Neural cell (in vitro differentiated cells): ENCODE data around the gene SELENOO. TPM values are rescaled to one million over a fixed set of nuclear protein-coding genes. Genes with fewer than 3 reads are reported as not detected.
A peak's percentile ranks its signal among the peaks of the same experiment; 100 is the strongest.

Source experiments
- H2AFZ ChIP-seq: fragments of 200-600, 300-800 bp; sonication (generic), shearing (Covaris generic); 2 replicates; pipeline ENCODE4 v1.6.0; 2014; ENCODE audit warnings: low read depth, mild to moderate bottlenecking, antibody characterized with exemption, low read length, moderate library complexity
- H3F3A ChIP-seq: fragments of 200-600 bp; shearing (Covaris generic); 2 replicates; pipeline ENCODE4 v1.6.1; 2016; ENCODE audit warnings: mild to moderate bottlenecking, moderate library complexity, mixed read lengths, antibody characterized with exemption, low read length; ENCODE audit not compliant: insufficient read depth, poor library complexity, severe bottlenecking
- H3K27ac ChIP-seq: fragments of 200-600, 300-800 bp; sonication (generic), shearing (Covaris generic); 2 replicates; pipeline ENCODE4 v1.5.1; 2014; ENCODE audit warnings: mild to moderate bottlenecking, low read length, moderate library complexity
- H3K27me3 ChIP-seq: fragments of 300-800, 200-600 bp; sonication (generic), shearing (Covaris generic); 2 replicates; pipeline ENCODE4 v1.6.0; 2014; ENCODE audit warnings: mild to moderate bottlenecking, low read depth, low read length, moderate library complexity; ENCODE audit not compliant: insufficient read depth
- H3K36me3 ChIP-seq: fragments of 300-800, 200-600 bp; sonication (generic), shearing (Covaris generic); 2 replicates; pipeline ENCODE4 v1.5.1; 2014; ENCODE audit warnings: mild to moderate bottlenecking, antibody characterized with exemption, low read length, moderate library complexity; ENCODE audit not compliant: insufficient read depth
- H3K4me2 ChIP-seq: fragments of 300-800, 200-600 bp; sonication (generic), shearing (Covaris generic); 2 replicates; pipeline ENCODE4 v1.6.0; 2014; ENCODE audit warnings: mild to moderate bottlenecking, low read length
- H3K4me3 ChIP-seq: fragments of 300-800, 200-600 bp; sonication (generic), shearing (Covaris generic); 2 replicates; pipeline ENCODE4 v1.5.1; 2014; ENCODE audit warnings: mild to moderate bottlenecking, low read length, moderate library complexity
- H3K79me2 ChIP-seq: fragments of 200-600 bp; shearing (Covaris generic); replicated peaks from 2 replicates; pipeline ENCODE4 v1.6.0; 2014; ENCODE audit warnings: mild to moderate bottlenecking, low read length, moderate library complexity; ENCODE audit not compliant: insufficient read depth
- H3K9ac ChIP-seq: fragments of 300-800, 200-600 bp; sonication (generic), shearing (Covaris generic); 2 replicates; pipeline ENCODE4 v1.6.1; 2016; ENCODE audit warnings: mild to moderate bottlenecking, low read length, mixed read lengths
- H3K9me2 ChIP-seq: fragments of 200-600 bp; shearing (Covaris generic); 2 replicates; pipeline ENCODE4 v1.6.1; 2016; ENCODE audit warnings: mild to moderate bottlenecking, low read length, mixed read lengths; ENCODE audit not compliant: insufficient read depth
- H3K9me3 ChIP-seq: fragments of 200-600, 300-800 bp; sonication (generic), shearing (Covaris generic); 2 replicates; pipeline ENCODE4 v1.6.1; 2016; ENCODE audit warnings: mild to moderate bottlenecking, mixed run types, low read length, moderate library complexity, mixed read lengths
- H4K20me1 ChIP-seq: fragments of 200-600 bp; shearing (Covaris generic); 2 replicates; pipeline ENCODE4 v1.6.1; 2016; ENCODE audit warnings: mild to moderate bottlenecking, mixed run types; ENCODE audit not compliant: insufficient read depth
- CTCF ChIP-seq: fragments of 450-650 bp; IDR thresholded peaks from 2 replicates; pipeline ENCODE4 v1.5.1; 2014; ENCODE audit warnings: antibody characterized with exemption, mild to moderate bottlenecking, moderate library complexity; ENCODE audit not compliant: poor library complexity, severe bottlenecking
- EP300 ChIP-seq: fragments of 450-650 bp; conservative IDR thresholded peaks from 2 replicates; pipeline ENCODE4 v1.6.1; 2014; ENCODE audit warnings: antibody characterized with exemption, mild to moderate bottlenecking, moderate library complexity; ENCODE audit not compliant: poor library complexity, severe bottlenecking
- EZH2 ChIP-seq: fragments of 200-600, 300-800 bp; shearing (Covaris generic), sonication (generic); IDR thresholded peaks from 2 replicates; pipeline ENCODE4 v1.6.1; 2014; ENCODE audit warnings: antibody characterized with exemption, low read length, borderline replicate concordance, mild to moderate bottlenecking; ENCODE audit not compliant: insufficient read depth, poor library complexity, severe bottlenecking
- MXI1 ChIP-seq: fragments of 450-650 bp; conservative IDR thresholded peaks from 2 replicates; pipeline ENCODE4 v1.6.1; 2014; ENCODE audit warnings: antibody characterized with exemption, mild to moderate bottlenecking; ENCODE audit not compliant: poor library complexity, severe bottlenecking
- POLR2AphosphoS5 ChIP-seq: IDR thresholded peaks from 2 replicates; pipeline ENCODE4 v1.6.1; 2012
- RAD21 ChIP-seq: fragments of 450-650 bp; conservative IDR thresholded peaks from 2 replicates; pipeline ENCODE4 v1.6.1; 2014; ENCODE audit warnings: antibody characterized with exemption, mild to moderate bottlenecking, moderate library complexity
- REST ChIP-seq: IDR thresholded peaks from 2 replicates; pipeline ENCODE4 v1.6.1; 2012; ENCODE audit warnings: borderline replicate concordance
- SMC3 ChIP-seq: fragments of 450-650 bp; conservative IDR thresholded peaks from 2 replicates; pipeline ENCODE4 v1.6.1; 2014; ENCODE audit warnings: antibody characterized with exemption, mild to moderate bottlenecking, moderate library complexity; ENCODE audit not compliant: poor library complexity
- TAF1 ChIP-seq: IDR thresholded peaks from 2 replicates; pipeline ENCODE4 v1.6.1; 2012; ENCODE audit warnings: low read depth
- polyA plus RNA-seq: library from polyadenylated mRNA; depleted of rRNA; stranded (reverse); fragments of >200 nt; gene quantifications from 2 replicates; pipeline ENCODE4 v1.2.3, GENCODE V29; 2014

Gene SELENOO
- polyA plus RNA-seq, 1 donor from 2014 or later = 42.0 TPM

GRCh38 chr22:50169774-50170341 lies 31.0 kb upstream of the SELENOO start:
- Histone ChIP-seq H3K79me2 (no peaks in the 10 kb centered on the region), H3K4me3 (peak overlapping the region; percentile 58), H2AFZ (no peak overlapping the region), H3K9ac (peak overlapping the region; percentile 44), H3K36me3 (no peaks in the 10 kb centered on the region), H3K4me2 (no peak overlapping the region), H3K27ac (no peak overlapping the region), H3F3A (no peaks in the 10 kb centered on the region), H3K27me3 (peaks cover 10% of the 10 kb centered on the region), H3K9me3 (no peaks in the 10 kb centered on the region), H4K20me1 (no peaks in the 10 kb centered on the region), H3K9me2 (no peaks in the 10 kb centered on the region)
- TF ChIP-seq POLR2AphosphoS5 (no peak), EZH2 (no peak), CTCF (no peak), REST (no peak), SMC3 (no peak), MXI1 (no peak), EP300 (no peak), TAF1 (no peak), RAD21 (no peak)

GRCh38 chr22:50170453-50171318 lies 30.1 kb upstream of the SELENOO start, which contains the start of gene PANX2:
Gene PANX2 (plus strand): TSS chr22:50170731. CDS start chr22:50170731, 0 bp downstream.
- Histone ChIP-seq H3K9me2 (no peaks in the 10 kb centered on the region), H3K27ac (no peak within 1 kb of the TSS), H3F3A (no peaks in the 10 kb centered on the region), H3K4me3 (peak within 1 kb of the TSS; percentile 68), H3K9me3 (no peaks in the 10 kb centered on the region), H3K9ac (peak within 1 kb of the TSS; percentile 68), H4K20me1 (no peaks in the 10 kb centered on the region), H3K79me2 (no peaks in the 10 kb centered on the region), H3K4me2 (peak within 1 kb of the TSS; percentile 68), H3K36me3 (no peaks in the 10 kb centered on the region), H3K27me3 (peaks cover 10% of the 10 kb centered on the region), H2AFZ (no peak within 1 kb of the TSS)
- no peak for TF ChIP-seq SMC3
- no peak for TF ChIP-seq TAF1
- TF ChIP-seq MXI1 = peak; percentile 38
- TF ChIP-seq CTCF = no peak
- no peak for TF ChIP-seq REST
- TF ChIP-seq RAD21 = no peak
- peak; percentile 26 for TF ChIP-seq POLR2AphosphoS5
- TF ChIP-seq EP300 = peak; percentile 12
